SIG-M5 (cell line): ENCODE results near the gene LMF1.

ENCODE experiments used
- DNase-seq: peaks from one replicate; lab custom pipeline; 2025; lab: John Stamatoyannopoulos, UW

The LMF1 gene

GRCh38 chr16:929227-930073 is 41.3 kb downstream of the LMF1 start:
- no peak for DNase-seq

- DNase-seq, result no peak
Observed at GRCh38 chr16:928526-928925, 42.3 kb downstream of the LMF1 start.

- no peak for DNase-seq
Observed at GRCh38 chr16:927931-928330, 42.9 kb downstream of the LMF1 start.

GRCh38 chr16:927406-927805 is 43.4 kb downstream of the LMF1 start:
- no peak for DNase-seq

- DNase-seq, result no peak
Observed at GRCh38 chr16:926715-927114, 44.1 kb downstream of the LMF1 start.

GRCh38 chr16:924806-925205 is 46.0 kb downstream of the LMF1 start:
- DNase-seq, result no peak

- DNase-seq, result no peak
Observed at GRCh38 chr16:924063-924462, 46.7 kb downstream of the LMF1 start.

GRCh38 chr16:923184-923583 is 47.6 kb downstream of the LMF1 start:
- no peak for DNase-seq

GRCh38 chr16:922051-922450 is 48.7 kb downstream of the LMF1 start:
- no peak for DNase-seq

GRCh38 chr16:921321-921905 is 49.4 kb downstream of the LMF1 start:
- DNase-seq, result no peak

- no peak for DNase-seq
Observed at GRCh38 chr16:920717-921116, 50.1 kb downstream of the LMF1 start.

- no peak for DNase-seq
Observed at GRCh38 chr16:920051-920681, 50.6 kb downstream of the LMF1 start.

- DNase-seq, result no peak
Observed at GRCh38 chr16:919658-920050, 51.1 kb downstream of the LMF1 start.

GRCh38 chr16:918741-919657 is 51.8 kb downstream of the LMF1 start:
- no peak for DNase-seq

GRCh38 chr16:918068-918467 is 52.7 kb downstream of the LMF1 start:
- DNase-seq, result no peak

GRCh38 chr16:917591-918061 is 53.2 kb downstream of the LMF1 start:
- DNase-seq, result no peak

GRCh38 chr16:916035-916799 is 54.6 kb downstream of the LMF1 start:
- DNase-seq, result no peak

- no peak for DNase-seq
Observed at GRCh38 chr16:915546-915945, 55.2 kb downstream of the LMF1 start.

- no peak for DNase-seq
Observed at GRCh38 chr16:914440-914839, 56.3 kb downstream of the LMF1 start.

- DNase-seq, result no peak
Observed at GRCh38 chr16:913817-914439, 56.9 kb downstream of the LMF1 start.
